Prostate gland (tissue), 2 donors: ENCODE data around the gene EME2.

Source experiments
- CTCF ChIP-seq, 4 experiments: fragments of 200-600 bp in 2 of 4; fragments of 450-650 bp in 2 of 4; sonication (generic) in 2 of 4; IDR thresholded peaks; 1 replicate in 3 of 4; 2 replicates in 1 of 4; pipeline ENCODE4 v1.5.1; 2016 to 2019; ENCODE audit warnings: antibody characterized with exemption in 4 of 4, mild to moderate bottlenecking in 2 of 4, moderate library complexity in 2 of 4
- POLR2A ChIP-seq: fragments of 450-650 bp; IDR thresholded peaks from one replicate; pipeline ENCODE4 v1.6.1; 2016; ENCODE audit warnings: antibody characterized with exemption, mild to moderate bottlenecking
- POLR2AphosphoS5 ChIP-seq: sonication (generic); formaldehyde crosslinking; IDR thresholded peaks from one replicate; pipeline ENCODE4 v1.6.1; 2017; ENCODE audit warnings: antibody characterized with exemption

DNA sequence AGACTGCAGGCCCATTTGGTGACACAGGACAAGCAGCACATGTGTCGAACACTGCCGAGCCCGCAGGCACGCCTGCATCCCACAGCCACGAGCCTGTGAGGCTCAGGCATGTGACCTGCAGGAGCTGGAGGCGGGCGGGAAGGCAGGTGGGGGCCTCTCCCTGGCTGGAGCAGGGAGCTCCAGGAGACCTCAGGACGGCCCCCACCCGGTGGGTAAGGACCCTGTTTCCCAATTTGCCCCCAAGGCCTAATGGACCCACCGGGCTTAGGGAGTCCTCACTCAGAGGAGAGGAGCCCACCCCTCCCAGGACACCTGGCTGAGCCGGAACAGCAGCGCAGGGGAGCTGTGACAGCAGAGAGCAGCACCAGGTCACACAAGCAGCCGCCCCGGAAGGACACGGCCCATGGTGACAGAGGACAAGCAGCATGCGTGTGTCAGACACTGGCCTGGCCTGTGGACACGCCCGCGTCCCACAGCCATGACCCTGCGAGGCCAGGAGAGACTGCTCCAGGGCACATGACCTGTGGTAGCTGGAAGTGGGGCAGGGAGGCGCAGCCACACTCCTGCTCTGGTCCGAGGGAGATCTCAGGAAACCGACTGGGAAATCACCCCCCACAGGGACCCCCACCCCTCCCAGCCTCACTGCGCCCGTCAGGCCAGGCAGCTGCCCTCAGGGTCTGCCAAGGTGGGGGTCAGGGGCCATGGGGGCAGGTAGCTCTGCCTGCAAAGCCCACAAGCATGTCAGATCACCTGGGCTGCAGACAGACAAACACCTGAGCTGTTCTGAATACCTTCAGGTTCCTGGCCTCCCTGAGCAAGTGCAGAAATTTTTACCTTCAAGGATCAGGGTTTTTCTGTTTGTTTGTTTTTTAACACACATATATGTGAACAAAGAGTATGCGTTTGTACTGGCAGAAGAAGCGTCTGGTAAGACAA lies 7.4 kb downstream of the EME2 start:
- TF ChIP-seq POLR2AphosphoS5 (no peak), CTCF (IDR thresholded peaks at IDR 0.05) (no peak), POLR2A (no peak)
